ENCODE results near the gene ERO1B.

DNA sequence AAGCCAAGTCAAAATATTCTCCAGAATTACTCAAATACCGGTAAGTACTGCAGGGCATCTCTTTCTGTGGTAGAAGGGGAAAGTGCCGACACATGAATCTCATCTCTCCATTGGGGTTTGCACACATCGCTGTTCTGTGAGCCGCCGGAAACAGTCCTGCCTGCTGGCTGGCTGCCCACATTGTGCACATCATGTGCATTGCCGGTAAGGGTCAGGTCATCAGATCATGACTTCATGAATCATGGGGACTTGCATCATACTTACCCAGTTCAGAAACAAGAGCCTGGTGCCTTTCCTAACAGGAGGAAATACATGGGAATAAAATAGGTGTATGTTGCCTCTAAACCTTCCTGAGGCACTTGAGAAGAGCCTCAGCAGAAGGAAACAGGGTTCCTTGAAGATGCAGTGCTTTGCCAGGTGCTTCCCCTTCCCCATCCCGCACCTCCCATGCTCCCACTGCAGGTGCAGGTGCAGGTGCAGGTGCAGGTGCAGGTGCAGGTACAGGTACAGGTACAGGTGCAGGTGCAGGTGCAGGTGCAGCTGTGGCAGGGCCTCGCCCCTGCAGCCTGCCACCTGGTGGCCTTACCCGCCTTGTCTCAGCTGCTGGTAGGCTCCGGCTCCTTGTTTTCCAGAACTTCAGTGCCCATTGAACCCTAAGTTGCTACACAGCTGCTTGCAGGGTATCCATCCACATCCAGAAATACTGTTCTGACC, 112.9 kb downstream of the ERO1B start:
- TF ChIP-seq, protein P1, sequence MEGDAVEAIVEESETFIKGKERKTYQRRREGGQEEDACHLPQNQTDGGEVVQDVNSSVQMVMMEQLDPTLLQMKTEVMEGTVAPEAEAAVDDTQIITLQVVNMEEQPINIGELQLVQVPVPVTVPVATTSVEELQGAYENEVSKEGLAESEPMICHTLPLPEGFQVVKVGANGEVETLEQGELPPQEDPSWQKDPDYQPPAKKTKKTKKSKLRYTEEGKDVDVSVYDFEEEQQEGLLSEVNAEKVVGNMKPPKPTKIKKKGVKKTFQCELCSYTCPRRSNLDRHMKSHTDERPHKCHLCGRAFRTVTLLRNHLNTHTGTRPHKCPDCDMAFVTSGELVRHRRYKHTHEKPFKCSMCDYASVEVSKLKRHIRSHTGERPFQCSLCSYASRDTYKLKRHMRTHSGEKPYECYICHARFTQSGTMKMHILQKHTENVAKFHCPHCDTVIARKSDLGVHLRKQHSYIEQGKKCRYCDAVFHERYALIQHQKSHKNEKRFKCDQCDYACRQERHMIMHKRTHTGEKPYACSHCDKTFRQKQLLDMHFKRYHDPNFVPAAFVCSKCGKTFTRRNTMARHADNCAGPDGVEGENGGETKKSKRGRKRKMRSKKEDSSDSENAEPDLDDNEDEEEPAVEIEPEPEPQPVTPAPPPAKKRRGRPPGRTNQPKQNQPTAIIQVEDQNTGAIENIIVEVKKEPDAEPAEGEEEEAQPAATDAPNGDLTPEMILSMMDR (IDR thresholded peaks at IDR 0.05), result no peak
- TF ChIP-seq, protein P2, sequence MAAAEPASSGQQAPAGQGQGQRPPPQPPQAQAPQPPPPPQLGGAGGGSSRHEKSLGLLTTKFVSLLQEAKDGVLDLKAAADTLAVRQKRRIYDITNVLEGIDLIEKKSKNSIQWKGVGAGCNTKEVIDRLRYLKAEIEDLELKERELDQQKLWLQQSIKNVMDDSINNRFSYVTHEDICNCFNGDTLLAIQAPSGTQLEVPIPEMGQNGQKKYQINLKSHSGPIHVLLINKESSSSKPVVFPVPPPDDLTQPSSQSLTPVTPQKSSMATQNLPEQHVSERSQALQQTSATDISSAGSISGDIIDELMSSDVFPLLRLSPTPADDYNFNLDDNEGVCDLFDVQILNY (CRISPR knock-in tag; IDR thresholded peaks at IDR 0.05), result no peak
- TF ChIP-seq ESRRA (CRISPR knock-in tag; IDR thresholded peaks at IDR 0.05; ENCODE audit: borderline replicate concordance) (no peak), ELF4 (CRISPR knock-in tag; IDR thresholded peaks at IDR 0.05; ENCODE audit: low read depth) (no peak)
- TF ChIP-seq, protein P3, sequence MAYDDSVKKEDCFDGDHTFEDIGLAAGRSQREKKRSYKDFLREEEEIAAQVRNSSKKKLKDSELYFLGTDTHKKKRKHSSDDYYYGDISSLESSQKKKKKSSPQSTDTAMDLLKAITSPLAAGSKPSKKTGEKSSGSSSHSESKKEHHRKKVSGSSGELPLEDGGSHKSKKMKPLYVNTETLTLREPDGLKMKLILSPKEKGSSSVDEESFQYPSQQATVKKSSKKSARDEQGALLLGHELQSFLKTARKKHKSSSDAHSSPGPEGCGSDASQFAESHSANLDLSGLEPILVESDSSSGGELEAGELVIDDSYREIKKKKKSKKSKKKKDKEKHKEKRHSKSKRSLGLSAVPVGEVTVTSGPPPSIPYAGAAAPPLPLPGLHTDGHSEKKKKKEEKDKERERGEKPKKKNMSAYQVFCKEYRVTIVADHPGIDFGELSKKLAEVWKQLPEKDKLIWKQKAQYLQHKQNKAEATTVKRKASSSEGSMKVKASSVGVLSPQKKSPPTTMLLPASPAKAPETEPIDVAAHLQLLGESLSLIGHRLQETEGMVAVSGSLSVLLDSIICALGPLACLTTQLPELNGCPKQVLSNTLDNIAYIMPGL (CRISPR knock-in tag; IDR thresholded peaks at IDR 0.05), result no peak

Data from WTC11 (cell line).